ENCODE results near the gene SYT9.

Gene SYT9

GRCh38 chr11:7341551-7341950, 89.8 kb downstream of the SYT9 start:
- no peak for DNase-seq (ENCODE audit: low read depth)

GRCh38 chr11:7347611-7348431, 96.1 kb downstream of the SYT9 start:
- no peak for DNase-seq (ENCODE audit: low read depth)

GRCh38 chr11:7348432-7349304, 97.0 kb downstream of the SYT9 start:
- no peak for DNase-seq (ENCODE audit: low read depth)

GRCh38 chr11:7351228-7351627, 99.5 kb downstream of the SYT9 start:
- DNase-seq (ENCODE audit: low read depth), result no peak

- no peak for DNase-seq (ENCODE audit: low read depth)
These were observed 101.4 kb downstream of the SYT9 start for GRCh38 chr11:7353100-7353499.

GRCh38 chr11:7364660-7365059, 113.0 kb downstream of the SYT9 start:
- no peak for DNase-seq (ENCODE audit: low read depth)

- DNase-seq (ENCODE audit: low read depth), result no peak
These were observed 116.1 kb downstream of the SYT9 start for GRCh38 chr11:7367803-7368202.

GRCh38 chr11:7376386-7376785, 124.7 kb downstream of the SYT9 start:
- DNase-seq (ENCODE audit: low read depth), result no peak

GRCh38 chr11:7381937-7382336, 130.2 kb downstream of the SYT9 start:
- DNase-seq (ENCODE audit: low read depth), result no peak

- DNase-seq (ENCODE audit: low read depth), result no peak
These were observed 131.7 kb downstream of the SYT9 start for GRCh38 chr11:7383406-7383805.

- DNase-seq (ENCODE audit: low read depth), result no peak
These were observed 133.0 kb downstream of the SYT9 start for GRCh38 chr11:7384691-7385090.

GRCh38 chr11:7385532-7385931, 133.8 kb downstream of the SYT9 start:
- no peak for DNase-seq (ENCODE audit: low read depth)

GRCh38 chr11:7413961-7414915, 162.5 kb downstream of the SYT9 start:
- no peak for DNase-seq (ENCODE audit: low read depth)

GRCh38 chr11:7414973-7415817, 163.5 kb downstream of the SYT9 start:
- no peak for DNase-seq (ENCODE audit: low read depth)

- no peak for DNase-seq (ENCODE audit: low read depth)
These were observed 164.4 kb downstream of the SYT9 start for GRCh38 chr11:7416080-7416479.

- DNase-seq (ENCODE audit: low read depth), result no peak
These were observed 165.6 kb downstream of the SYT9 start for GRCh38 chr11:7417328-7417727.

- no peak for DNase-seq (ENCODE audit: low read depth)
These were observed 166.4 kb downstream of the SYT9 start for GRCh38 chr11:7418061-7418460.

GRCh38 chr11:7418906-7419305, 167.2 kb downstream of the SYT9 start:
- no peak for DNase-seq (ENCODE audit: low read depth)

- no peak for DNase-seq (ENCODE audit: low read depth)
These were observed 169.4 kb downstream of the SYT9 start for GRCh38 chr11:7421136-7421535.

- DNase-seq (ENCODE audit: low read depth), result no peak
These were observed 171.0 kb downstream of the SYT9 start for GRCh38 chr11:7422544-7423331.

Measured in activated T-cell treated with anti-CD3 and anti-CD28 coated beads for 48 hours (primary cell).